Activated CD8-positive, alpha-beta memory T cell treated with anti-CD3 and anti-CD28 coated beads for 48 hours (primary cell): ENCODE results near the gene TBC1D16.

Experiments used
- DNase-seq, 3 experiments: peaks; one replicate each; pipeline ENCODE4 v3.0.0-alpha.2; 2020; ENCODE audit warnings: low read depth in 2 of 3, low spot score in 2 of 3

Gene TBC1D16

DNA sequence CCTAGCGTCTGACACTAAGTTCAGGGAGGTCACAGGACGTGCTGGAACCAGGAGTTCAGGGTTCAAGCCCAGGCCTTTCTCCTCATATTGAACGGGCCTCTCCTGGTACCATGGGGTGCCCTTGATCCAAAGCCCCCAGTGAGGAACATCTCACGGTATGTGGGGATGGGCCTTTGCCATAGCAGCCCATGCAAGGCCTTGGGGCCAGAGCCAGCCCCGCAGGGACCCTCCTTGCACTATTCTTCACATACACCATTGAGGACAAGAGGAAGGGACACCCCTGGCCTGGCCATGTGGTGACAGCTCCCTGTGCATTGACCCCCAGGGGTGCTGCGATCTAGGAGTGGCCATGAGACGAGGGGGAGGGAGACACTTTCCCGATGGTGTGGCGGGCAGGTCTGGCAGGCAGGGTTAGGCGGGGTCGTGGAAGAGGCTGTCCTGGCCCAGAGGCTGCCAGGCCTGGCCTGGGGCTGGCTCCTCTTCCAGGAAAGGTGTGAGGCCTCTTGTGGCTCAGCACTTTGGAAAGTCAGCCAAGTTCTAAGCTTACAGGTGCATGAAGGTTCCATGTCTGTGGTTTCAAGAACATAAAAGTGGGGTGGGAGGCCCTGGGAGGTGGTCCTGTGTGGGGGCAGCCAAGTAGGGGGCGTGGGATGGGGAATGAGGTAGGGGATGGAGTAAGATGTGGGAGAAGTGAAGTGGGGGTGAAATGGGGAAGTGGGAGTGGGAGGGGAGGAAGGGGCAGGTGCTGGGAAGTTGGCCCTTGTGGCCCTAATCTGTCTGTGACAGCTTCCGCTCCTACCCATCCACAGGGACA is 107.8 kb downstream of the TBC1D16 start:
- DNase-seq, result no peak

DNA sequence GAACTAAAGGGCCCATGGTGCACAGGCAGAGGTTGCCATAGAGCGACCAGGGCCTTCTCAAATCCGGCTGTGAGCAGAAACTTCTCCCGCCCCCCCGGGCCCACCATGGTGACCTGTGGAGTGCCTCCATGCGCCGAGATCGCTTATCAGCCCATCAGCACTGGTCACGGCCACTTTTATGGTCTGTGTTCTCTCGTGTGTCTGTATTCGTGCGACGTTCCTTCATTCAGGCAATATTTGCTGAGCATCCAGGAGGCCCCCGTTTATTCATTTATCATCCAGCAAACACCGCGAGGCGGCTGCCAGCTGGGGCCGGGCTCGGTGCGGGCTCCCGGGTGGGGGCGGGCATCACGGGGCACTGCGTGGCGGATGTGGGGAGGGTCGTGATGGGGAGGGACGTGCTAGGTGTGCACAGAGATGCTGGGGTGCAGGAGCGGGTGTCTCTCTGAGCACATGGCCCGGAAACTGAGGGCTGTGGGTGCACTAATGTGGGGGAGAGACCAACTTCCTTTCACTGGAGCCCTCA is 108.5 kb downstream of the TBC1D16 start:
- DNase-seq, result no peak

DNA sequence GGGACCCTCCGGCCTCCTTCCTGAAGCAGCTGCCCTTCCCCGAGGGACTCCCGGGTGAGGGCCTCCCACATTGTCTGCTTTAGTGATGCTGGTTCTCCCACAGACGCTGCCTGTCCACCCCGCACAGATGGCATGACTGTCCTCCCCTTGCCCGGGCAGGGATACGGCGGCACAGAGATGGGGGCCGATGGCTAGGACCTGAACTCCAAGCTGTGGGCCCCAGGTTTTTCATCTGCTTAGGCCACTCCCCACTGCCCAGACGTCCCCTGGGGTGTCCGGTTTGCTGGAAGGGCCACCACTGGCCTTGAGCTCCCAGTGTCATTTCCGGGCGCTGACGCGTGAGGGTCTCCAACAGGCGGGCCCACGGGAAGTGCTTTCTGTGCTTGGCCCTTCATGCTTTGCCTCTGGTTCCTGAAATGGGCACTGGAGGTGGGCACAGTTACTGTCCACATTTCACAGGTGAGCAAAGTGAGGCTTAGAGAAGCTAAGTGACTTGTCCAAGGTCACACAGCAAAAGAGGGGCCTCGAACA is 109.0 kb downstream of the TBC1D16 start:
- no peak for DNase-seq

DNA sequence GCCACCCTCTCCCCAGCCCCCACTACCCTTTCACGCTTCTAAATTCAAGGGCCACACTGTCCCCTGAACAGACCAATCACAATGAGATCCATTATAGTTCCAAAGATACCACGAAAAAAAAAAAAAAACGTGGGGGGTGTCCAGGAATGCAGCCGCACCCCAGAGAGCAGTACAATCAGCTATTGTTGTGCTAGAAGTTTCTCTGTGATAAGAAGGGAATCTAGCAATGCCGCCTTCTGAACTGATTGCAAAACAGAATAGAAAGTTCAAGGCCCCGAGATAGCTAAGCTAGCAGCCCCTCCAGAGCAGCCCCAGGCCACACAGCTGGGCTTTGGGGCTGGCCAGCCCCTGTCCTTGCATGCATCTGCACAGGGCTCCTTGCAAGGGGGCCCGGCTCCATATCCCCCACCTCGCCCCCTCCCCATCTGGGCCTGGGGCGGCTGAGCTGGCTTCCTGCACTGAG is 109.5 kb downstream of the TBC1D16 start:
- DNase-seq, result no peak

DNA sequence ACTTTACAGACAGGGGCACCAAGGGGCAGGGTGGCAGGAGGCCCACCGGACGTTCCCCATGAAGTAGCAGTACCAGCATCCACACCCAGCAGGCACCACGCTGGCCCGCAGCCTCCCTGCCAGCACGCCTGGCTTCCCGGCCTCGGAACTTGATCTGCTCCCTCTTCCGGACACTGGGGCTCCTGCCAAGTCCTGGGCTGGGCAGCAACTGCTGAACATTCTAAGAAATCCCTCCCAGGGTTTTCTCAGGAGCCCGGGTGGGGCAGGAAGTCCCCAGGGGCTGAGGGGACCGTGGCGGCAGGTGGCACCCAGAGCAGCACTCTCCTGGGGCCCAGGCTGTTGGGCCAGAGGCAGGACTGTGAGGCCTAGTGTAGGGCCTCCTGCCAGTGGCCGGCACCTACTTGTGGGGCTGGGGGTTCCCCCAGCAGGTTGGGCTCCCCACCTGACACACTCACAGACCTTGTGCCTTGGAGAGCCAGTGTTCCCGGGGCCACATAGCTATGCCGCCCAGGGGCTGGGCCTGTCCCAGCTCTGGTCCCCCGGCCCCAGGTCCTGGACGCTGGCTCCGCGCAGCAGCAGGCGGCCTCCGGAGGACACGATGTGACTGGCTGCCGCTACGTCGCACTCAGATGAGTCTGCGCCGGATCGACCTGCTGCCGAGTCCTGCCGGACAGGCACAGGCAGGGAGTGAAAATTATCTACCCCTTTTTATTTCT is 110.3 kb downstream of the TBC1D16 start:
- no peak for DNase-seq

DNA sequence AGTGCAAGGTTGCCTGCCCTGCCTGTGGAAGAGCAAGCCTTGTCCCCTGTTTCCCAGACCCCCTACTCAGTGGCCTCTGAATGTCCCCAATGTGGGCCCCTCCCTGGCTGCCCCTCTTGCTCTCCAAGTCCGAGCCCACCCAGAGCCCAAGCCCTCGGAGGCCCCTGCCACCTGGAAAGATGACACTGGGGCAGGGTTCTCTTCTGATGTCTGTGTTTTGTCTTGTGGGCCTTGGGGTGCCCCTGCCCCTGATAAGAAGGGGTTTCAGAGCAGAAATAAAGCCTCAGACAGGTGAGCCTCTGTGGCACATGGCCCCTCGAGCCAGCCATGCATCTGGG is 111.1 kb downstream of the TBC1D16 start:
- no peak for DNase-seq

DNA sequence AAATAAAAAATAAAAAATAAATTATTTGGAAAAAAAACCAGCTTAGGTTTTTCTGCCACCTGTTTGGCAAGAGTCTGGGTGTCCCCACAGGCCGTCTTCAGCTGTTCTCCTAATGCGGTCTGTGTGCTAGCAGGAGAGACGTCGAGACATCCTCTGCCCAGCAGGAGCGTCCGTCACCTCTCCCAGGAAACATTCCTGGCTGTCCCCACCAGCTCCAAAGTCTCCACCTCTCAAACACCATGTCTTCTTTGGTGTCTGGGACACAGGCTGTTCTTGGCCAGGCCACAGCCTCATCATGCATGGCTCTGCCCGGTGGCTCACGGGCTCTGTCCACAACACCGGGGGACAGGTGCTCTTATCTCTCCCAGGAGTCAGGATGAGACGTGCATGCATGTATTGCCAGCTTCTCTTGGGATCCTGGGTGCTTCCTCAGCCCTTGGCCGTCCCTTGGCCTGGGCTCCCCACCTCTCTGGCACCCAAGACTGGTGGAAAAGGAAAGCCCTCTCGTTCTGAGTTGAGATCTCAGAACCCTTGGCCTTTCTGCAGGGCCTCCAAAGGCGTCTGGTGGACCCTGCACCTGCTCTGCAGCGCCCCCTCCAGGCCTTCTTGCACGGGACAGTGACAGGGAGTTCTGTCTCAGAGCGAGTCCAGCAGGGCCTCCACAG is 111.6 kb downstream of the TBC1D16 start:
- DNase-seq, result peak in 2 of 3 experiments; percentile 30 to 35

DNA sequence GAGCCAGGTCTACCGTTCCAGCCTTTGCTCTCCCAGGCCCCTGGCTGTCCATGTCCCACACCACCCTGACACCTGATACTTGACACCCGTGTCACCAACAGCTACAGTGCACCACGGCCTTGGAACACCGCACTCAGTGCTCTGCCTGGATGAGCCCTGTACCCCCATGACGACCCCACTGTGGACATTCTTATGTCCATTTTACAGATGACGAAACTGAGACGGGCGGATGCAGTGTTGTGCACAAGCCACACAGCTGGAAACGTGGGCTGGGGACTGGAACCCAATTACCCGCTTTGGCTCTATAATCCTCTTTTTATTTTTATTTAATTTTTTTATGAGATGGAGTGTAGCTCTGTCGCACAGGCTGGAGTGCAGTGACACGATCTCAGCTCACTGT is 112.9 kb downstream of the TBC1D16 start:
- no peak for DNase-seq

DNA sequence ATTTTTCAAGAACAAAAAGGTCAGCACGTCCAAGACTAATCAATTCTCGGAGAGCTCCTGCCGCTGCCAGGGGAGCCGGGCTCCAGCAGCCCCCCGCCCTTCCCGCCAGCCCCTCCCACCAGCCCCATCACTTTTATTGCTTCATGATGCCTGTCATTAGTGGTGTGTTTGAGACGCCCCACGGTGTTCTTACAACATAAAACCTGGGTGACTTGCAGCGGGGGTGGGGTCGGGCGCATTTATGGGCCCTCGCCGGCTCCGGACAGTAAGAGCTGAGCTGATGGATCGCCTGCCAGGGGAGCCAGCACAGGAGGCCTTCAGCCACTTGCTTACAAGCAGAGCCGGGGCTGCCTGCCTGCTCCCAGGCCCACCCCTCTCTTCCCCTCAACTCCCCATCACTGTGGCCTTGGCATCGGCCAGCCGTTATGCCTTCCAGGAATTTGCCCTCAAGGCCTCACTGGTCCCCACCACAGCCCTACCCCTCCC is 113.5 kb downstream of the TBC1D16 start:
- DNase-seq, result no peak

DNA sequence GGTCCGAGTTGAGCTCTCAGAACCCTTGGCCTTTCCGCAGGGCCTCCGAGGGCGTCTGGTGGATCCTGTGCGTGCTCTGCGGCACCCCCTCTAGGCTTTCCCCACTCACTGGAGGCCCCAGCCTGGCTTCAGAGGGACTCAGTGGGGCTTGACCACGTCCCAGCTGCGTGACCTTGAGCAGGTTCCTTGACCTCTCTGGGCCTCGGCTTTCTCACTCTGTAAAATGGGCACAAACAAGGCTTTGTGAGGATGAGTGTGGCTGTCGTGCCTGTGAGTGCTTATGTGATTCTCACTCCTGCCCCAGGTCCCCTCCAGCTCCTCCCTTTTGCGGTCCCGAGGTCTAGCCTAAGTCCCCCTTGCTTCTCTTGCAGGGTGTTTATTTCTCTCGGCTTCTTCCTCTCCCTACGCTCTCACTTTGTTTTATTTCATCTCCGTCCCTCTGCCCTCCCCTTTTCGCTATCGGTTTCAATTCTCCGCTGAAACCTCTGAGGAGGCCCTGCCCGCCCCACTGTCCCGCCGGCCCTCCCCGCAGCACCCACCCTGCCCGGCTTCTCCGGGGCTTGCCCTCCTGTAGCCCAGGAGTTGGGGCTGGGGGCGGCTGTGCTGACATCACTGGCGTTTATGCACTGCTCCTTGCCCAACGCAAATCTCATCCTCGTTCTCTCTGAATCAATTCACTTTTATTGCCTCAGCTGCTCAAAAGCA is 114.1 kb downstream of the TBC1D16 start:
- no peak for DNase-seq

DNA sequence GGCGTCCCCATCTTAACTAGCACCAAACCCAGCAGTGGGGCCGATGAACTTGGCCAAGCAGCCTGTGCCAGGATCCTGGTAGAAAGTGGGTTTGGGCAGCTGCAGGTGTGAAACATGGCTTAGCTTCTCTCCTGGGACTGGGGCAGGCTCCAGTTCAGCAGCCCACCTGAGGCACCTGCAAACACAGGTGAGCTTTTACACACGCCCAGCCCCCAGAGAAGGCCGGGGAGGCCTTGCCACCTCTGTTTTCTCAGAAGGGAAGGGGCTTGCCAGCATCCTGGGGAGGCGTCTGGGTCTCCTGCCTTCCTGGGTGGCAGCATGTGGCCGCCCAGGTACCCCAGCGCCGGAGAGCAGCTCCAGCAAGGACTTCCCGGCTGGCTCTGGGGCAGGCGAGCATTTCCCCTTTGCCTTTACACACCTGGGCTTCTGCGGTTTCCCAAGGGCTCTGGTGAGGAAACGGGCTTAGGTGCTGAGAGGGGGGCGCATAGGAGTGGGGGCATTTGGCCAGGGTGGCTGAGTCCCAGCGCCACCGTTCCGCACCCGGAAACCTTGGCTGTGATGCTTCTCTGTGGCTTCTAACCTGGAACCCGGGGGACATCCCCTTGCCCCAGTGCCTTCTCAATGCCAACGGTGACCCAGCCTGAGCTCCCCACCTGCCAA is 114.8 kb downstream of the TBC1D16 start:
- DNase-seq, result no peak

DNA sequence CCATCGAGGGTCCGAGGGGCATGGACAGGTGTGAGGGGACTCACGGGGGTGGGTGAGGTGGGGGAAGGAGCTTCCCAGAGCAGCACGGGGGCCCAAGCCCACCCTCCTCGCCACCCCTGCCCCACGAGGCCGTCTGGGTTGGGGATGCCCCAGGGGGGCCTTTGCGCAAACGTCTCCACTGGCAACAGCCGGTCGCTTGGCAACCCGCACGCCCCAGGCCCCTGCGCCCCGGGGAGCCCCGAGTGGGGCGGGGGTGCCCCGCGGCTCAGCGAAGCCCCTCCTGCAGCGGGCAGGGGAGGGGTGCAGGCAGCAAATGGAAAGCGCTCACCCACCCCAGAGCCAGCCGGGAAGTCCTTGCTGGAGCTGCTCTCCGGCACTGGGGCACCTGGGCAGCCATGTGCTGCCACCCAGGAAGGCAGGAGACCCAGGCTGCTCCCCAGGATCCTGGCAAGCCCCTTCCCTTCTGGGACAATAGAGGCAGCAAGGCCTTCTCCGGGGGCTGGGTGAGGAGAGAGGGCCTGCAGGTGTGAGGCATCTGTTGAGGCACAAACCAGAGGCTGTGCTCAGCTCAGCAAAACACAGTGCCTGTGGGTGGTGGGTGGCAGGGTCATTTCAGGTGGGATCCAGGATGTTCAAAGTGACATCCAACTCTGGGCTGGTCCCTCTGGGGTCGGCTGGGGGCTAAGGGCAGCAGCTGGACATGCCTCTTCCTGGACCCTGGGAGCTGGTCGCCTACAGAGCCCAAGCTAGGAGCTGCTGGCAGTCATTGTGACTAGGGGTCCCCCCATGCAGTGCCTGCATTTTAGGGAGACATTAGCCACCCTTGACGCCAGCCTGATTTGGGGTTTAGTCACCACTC is 115.6 kb downstream of the TBC1D16 start:
- DNase-seq, result no peak

DNA sequence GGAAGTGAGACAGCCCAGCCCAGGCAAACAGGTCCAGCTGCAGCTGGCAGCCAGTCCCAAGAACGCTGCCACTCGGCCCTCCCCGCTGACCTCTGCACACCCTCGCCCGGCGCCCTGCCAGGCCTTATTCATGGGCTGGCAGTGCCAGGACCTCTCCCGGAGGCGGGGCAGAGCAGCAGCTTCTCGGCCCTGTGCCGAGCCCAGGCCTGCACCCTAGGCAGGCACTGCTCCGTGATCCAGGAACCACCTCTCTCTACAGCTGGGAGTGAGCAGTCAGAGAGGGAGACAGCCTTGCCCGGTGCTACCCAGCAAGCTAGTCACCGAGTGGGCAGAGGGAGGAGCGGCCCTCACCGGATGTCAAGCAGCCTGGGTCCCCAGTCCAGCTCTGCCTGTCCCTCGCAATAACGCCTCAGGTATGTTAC is 116.5 kb downstream of the TBC1D16 start:
- no peak for DNase-seq

DNA sequence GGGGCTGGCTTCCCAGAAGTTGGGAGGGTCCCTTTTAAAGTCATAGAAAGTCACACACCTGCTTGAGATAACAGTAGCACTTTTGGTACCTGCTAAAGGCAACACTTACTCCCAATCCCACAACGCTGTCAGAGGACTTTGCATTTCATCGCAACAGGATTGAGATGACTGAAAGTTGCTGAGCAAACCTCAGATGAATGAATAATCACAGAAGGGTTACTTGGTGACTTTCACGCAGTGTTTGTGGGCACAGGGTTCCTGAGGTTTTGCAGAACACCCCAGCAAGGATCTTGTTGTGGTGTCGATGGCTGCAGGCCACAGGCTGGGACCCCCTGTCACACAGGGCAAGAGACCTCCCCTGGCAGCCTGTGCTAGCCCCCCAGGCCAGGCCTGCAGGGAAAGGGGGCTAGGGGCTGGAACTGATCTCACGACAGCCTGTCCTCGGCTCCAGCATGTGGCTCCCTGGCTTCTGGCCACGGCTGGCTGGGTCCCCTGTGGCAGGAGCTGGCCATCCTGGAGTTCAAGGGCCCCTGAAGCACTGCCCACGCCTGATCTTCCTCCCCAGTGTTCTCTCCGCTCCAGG is 117.0 kb downstream of the TBC1D16 start:
- DNase-seq, result no peak

DNA sequence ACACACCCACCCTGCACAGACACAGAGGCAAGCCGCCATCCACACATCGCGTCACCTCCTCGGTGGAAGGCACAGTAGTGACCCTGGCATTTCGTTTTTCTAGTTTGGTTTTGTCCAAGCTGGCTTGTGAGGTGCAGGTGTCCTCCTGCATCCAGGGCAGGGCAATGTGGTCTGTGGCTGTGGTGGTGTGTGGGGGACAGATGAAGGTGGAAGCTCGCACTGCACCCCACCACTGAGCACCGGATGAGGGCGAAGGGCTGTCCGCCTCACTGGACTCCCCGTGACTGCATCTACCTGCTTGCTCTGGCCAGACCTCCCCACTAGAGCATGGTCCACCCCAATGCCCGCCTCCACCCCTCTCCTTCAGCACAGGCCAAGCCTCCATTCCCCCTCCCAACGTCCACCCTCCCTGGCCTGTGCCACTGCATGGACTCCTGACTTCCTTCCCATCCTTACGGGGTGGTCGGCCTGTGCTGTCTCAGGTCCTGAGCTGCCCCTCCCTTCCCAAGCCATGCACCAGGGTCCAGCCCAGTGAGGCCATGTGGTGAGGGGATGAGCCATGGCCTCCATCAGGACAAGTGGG is 117.7 kb downstream of the TBC1D16 start:
- no peak for DNase-seq

DNA sequence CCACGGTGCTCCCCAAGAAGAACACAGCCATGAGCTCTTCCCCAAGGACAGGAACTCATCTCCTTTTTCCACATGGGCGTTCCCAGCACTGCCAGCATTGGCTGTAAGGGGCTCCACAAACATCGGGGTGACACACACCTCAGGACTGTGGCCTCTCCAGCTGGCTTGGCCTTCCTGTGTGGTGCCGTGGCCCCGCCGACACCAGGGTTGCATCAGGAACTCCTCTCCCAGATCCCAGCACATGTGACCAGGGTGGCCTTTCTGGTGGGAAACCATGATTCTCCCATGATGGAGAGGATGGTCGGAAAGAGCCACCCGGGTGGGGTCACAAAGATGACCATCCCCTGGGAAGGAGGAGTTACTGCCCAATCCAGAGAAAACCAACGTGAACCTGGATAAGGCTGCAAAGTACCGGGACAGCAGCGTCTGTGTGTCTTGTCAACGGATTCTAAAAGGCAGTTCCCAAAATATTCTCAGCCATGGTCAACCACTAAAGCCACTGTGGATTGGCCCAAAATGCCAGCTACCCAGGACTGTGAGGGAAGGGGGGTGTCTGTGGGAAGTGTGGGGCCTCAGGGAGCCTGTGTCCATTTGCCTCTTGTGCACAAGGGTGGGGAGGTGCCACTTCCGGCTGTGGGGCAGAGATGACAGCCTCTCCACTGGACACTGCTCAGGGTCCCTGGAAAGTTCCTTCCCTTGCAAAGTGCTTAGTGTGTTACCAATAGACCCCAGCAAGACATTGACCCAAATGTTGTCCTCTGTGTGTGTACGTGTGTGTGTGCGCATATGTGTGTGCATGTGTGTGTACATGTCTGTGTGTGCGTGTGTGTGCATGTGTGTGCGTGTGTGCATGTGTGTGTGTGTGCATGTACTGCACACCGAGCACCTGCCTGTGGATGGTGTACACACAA is 118.4 kb downstream of the TBC1D16 start:
- no peak for DNase-seq

DNA sequence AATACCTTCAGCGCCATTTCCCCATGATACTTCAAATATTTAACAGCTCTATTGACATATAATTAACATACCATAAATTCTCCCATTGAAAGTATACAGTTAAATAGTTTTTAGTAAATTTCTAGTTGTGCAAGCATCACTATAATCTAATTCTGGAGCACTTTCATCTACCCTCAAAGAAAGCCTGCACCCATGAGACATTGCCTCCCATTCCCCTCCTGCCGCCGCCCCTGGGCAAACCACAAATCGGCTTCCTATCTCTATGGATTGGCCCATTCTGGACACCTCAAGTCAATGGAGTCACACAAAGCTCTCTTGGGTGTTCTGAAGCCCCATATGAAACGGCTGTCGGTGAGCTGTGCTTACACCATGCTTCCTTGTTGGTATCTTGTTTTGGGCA is 119.2 kb downstream of the TBC1D16 start:
- DNase-seq, result no peak
